CD4-positive, alpha-beta T cell treated with Interleukin-17A for 1 hour (primary cell): Measurements from ENCODE around the gene RFLNA.

Source experiments
- DNase-seq: peaks from one replicate; pipeline ENCODE4 v3.0.0-alpha.2; 2020

Gene RFLNA

DNA sequence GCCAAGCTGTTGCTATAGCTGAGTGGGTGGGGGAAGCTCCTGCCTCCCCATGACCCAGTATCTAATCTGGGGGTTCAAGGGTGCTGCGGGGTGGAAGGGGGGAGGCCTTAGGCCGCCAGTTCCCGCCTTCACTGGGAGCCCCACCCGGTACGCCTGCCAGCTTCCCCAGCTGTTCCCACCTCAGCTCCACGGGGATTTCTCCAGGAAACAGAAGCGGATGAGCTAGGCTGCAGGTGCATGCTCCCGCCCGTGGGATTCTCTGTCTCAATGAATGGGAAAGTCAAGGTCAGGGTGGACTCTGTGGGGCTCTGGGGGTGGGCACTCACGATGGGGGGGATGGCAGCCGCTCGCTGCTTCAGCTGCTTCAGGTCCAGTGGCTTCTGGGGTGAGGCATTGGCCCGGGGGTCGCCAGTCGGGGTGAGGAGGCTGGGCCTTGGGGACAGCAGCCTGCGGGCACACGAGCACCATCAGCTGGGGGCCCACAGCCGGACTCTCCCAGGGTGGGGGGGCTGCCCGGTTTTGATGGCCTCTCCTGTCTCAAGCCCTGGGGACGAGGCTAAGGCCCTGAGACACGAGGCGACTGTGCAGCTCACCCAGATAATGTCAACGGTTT is 68.6 kb downstream of the RFLNA start:
- no peak for DNase-seq

DNA sequence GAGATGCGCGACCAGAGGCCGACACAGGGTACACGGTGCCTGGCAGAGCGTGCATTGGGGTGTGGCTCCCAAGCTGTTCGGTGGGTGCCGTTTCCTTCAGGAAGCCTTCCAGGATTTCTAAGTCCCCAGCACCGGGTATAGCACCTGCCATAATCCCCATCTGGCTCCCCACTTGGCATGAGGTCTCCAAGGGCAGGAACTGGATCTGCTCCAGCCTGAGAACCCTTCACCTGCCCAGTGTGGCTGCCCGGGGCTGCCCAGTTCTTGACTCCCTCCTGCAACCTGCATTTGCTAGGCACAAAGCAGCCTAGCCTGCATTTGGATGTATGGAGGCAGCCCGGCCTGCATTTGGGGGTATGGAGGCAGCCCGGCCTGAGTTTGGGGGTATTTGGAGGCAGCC is 69.7 kb downstream of the RFLNA start:
- no peak for DNase-seq
